Fibroblast of the conjunctiva (primary cell): ENCODE measurements around the gene CTAGE9.
A peak's percentile ranks its signal among the peaks of the same experiment; 100 is the strongest.
"Not testable (repeated sequence)": the region's sequence is repeated elsewhere in the genome, so short reads cannot be mapped to it uniquely, and the experiment has no call there.

Experiments
- DNase-seq: peaks from one replicate; pipeline ENCODE4 v3.0.0-alpha.2; 2010; ENCODE audit warnings: low read depth

Gene CTAGE9

GRCh38 chr6:131728296-131728939 lies 17.6 kb upstream of the CTAGE9 start:
- DNase-seq = no peak

GRCh38 chr6:131727868-131728267 lies 17.1 kb upstream of the CTAGE9 start:
- no peak for DNase-seq

- no peak for DNase-seq
Measured at GRCh38 chr6:131727467-131727866, 16.6 kb upstream of the CTAGE9 start.

GRCh38 chr6:131724114-131724513 lies 13.3 kb upstream of the CTAGE9 start:
- no peak for DNase-seq

GRCh38 chr6:131721161-131721560 lies 10.3 kb upstream of the CTAGE9 start:
- no peak for DNase-seq

GRCh38 chr6:131717836-131718542 lies 7.2 kb upstream of the CTAGE9 start:
- no peak for DNase-seq

GRCh38 chr6:131715567-131715966 lies 4.8 kb upstream of the CTAGE9 start:
- not testable (repeated sequence) for DNase-seq

- not testable (repeated sequence) for DNase-seq
Measured at GRCh38 chr6:131703905-131704304, 6.9 kb downstream of the CTAGE9 start.

- not testable (repeated sequence) for DNase-seq
Measured at GRCh38 chr6:131700851-131701250, 10.0 kb downstream of the CTAGE9 start.

- no peak for DNase-seq
Measured at GRCh38 chr6:131696956-131697355, 13.9 kb downstream of the CTAGE9 start.

GRCh38 chr6:131694832-131695426 lies 15.9 kb downstream of the CTAGE9 start:
- DNase-seq = peak; percentile 47

GRCh38 chr6:131693384-131693783 lies 17.4 kb downstream of the CTAGE9 start:
- no peak for DNase-seq

GRCh38 chr6:131692589-131692988 lies 18.2 kb downstream of the CTAGE9 start:
- no peak for DNase-seq

GRCh38 chr6:131692031-131692430 lies 18.8 kb downstream of the CTAGE9 start:
- no peak for DNase-seq

GRCh38 chr6:131688286-131688685 lies 22.5 kb downstream of the CTAGE9 start:
- no peak for DNase-seq

GRCh38 chr6:131687022-131687421 lies 23.8 kb downstream of the CTAGE9 start:
- no peak for DNase-seq

- no peak for DNase-seq
Measured at GRCh38 chr6:131685266-131685780, 25.5 kb downstream of the CTAGE9 start.

GRCh38 chr6:131683479-131683878 lies 27.3 kb downstream of the CTAGE9 start:
- no peak for DNase-seq

- no peak for DNase-seq
Measured at GRCh38 chr6:131682442-131682841, 28.4 kb downstream of the CTAGE9 start.

- no peak for DNase-seq
Measured at GRCh38 chr6:131681585-131681984, 29.2 kb downstream of the CTAGE9 start.

GRCh38 chr6:131680868-131681267 lies 29.9 kb downstream of the CTAGE9 start:
- DNase-seq = no peak

- DNase-seq = no peak
Measured at GRCh38 chr6:131678442-131678841, 32.4 kb downstream of the CTAGE9 start.

- DNase-seq = no peak
Measured at GRCh38 chr6:131673184-131673583, 37.6 kb downstream of the CTAGE9 start.
